NCI-H1105 (cell line): ENCODE results near the gene EPC1.
"Not testable (repeated sequence)": the region's sequence is repeated elsewhere in the genome, so short reads cannot be mapped to it uniquely, and the experiment has no call there.

ENCODE experiments used
- DNase-seq: peaks from one replicate; lab custom pipeline; 2025; lab: John Stamatoyannopoulos, UW

EPC1 gene

DNA sequence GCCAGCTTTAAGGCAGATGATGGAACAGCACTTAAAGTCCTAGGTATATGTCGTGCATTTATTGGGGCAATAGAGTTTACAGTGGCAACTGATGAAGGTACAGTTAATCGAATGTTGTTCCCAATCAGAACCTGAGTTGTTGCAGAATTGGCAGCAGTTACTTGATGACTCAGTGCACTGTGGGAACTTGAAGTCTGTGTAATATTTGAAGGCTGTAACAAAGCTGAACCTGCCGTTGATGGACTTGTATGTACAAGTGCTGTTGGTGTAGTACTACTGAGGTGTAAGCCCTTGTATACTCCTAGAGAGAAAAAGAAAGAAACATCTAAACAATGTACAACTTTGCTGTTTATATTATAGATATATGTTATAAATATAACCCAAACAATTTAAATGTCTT is 75.3 kb downstream of the EPC1 start:
- DNase-seq: no peak

DNA sequence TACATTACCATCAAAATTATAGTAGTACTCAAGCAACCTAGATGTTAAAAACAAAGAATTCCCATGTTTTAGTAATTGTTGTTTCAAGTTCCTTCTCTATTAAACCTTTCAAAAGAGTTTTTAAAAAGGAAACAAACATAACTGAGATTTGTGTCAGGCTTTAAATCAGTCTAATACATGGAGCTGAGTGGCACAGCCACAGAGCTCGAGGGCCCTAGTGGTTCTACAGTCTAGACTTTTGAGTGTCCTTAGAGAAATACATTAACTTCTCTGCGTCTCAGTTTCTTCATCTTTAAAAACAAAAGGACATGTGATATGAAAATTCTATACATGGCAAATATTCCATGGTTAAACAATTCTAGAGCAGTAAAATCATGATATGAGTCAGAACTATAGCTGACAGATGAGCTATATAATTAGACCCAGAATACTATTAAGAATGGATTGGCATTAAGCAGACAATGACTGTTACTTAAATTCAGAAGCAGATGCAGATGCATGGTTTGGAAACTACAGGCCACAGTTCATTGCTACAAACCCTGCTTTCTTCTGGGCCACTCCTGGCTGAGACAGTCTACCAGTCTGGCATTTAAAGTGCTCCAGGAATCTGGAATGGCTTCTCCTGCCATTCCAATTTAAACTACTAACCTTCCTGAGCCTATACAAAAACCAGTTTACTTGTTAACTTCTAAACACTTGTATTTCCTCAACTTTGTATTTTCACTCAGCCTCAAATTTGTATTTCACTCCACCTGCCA is 77.4 kb downstream of the EPC1 start:
- DNase-seq: no peak

DNA sequence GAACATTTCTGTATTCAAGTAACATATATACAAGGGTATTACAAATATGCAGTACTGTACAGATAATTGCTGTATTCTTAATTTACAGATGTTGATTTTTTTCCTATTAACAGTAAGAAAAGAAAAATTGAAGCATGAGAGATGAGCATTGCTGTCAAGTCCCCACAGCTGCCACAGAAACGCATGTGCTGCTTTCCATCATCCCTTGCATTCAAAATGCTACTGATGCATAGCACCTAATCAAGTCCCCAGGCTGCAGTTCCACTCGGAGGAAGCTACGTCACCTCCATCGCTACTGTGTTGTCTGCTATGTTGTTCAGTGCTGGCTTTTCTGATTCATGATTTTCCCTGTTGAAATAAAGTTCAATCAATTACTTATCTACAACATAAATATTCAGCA is 78.2 kb downstream of the EPC1 start:
- no peak for DNase-seq

DNA sequence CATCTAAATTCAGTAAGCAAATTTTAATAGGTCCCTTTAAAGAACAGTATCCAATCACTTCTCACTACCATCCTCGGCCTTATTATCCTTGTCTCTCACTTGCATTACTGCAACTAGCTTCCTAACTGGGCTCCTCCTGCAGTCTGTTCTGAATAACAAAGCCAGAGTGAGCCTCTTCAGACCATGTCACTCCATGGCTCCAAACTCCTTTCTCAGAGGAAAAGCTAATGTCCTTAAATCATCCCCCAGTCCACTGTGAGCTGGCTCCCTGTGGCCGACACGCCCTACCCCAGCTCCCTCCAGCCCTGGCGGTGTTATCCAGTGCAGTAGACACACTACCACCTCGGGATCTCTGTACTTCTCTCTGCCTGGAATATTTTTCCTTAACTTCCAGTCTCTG is 80.0 kb downstream of the EPC1 start:
- DNase-seq: no peak

- no peak for DNase-seq
Observed at GRCh38 chr10:32266566-32266965, 80.4 kb downstream of the EPC1 start.

GRCh38 chr10:32265756-32266155 is 81.2 kb downstream of the EPC1 start:
- no peak for DNase-seq

- no peak for DNase-seq
Observed at GRCh38 chr10:32263300-32263699, 83.7 kb downstream of the EPC1 start.

- no peak for DNase-seq
Observed at GRCh38 chr10:32259551-32259950, 87.4 kb downstream of the EPC1 start.

GRCh38 chr10:32256613-32257437 is 90.1 kb downstream of the EPC1 start:
- no peak for DNase-seq

- no peak for DNase-seq
Observed at GRCh38 chr10:32253821-32254220, 93.1 kb downstream of the EPC1 start.

DNA sequence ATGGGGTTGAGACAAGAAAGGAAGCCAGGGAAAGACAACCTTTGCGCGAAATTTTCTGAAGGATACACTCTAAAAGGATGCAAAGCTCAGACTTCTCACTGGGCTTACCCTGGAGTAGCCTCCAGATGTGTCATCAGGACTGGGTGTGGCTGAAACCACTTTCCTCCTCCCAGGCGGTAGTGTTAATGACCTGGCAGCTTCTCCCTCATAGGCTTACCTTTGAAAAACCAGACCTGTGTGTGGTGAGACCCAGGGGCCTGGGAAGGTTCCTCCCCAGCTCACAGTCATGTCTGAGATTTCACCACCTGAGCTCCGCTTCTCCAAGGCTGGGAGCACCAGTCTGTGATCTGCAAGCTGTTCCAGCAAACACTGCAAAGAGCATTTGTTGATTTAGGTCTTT is 93.7 kb downstream of the EPC1 start:
- DNase-seq: no peak

DNA sequence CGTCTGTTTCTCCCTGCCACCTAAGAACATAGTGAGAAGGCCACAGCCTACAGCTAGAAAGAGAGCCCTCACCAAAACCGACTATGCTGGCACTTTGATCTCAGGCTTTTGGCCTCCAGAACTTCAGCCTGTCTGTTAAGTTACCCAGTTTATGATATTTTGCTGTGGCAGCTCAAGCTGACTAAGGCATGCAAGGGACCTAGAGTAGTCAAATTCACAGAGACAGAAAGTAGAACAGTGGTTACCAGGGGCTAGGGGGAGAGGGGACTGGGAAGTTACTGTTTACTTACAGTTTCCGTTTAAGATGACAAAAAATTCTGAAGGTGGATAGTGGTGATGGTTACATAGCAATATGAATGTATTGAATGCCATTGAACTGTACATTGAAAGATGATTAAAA is 96.5 kb downstream of the EPC1 start:
- not testable (repeated sequence) for DNase-seq

DNA sequence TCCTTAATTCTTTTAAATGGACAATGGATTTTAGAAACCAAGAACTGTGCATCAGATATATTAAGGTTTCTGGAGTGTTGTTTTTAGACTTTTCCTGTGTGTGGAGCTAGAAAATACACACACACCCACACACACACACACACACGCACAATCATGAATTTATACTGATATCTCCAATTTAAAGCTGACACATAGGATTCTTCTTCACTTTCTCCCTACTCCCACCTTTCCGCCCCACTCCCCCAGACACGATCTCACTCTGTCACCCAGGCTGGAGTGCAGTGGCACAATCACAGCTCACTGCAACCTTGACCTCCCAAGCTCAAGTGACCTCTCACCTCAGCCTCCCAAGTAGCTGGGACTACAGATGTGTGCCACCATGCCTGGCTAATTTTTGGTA is 100.3 kb downstream of the EPC1 start:
- DNase-seq: no peak

DNA sequence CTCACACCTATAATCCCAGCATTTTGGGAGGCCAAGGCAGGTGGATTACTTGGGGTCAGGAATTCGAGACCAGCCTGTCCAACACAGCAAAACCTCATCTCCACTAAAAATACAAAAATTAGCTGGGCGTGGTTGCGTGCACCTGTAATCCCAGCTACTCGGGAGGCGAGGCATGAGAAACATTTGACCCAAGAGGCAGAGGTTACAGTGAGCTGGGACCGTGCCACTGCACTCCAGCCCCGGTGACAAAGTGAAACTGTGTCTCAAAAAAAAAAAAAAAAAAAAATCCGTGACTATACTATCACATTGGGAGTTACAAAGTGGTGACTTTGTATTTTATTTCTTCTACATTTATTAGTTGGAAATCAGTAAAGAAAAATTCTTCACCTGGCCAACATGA is 101.2 kb downstream of the EPC1 start:
- no peak for DNase-seq

- DNase-seq: no peak
Observed at GRCh38 chr10:32244421-32245207, 102.3 kb downstream of the EPC1 start.

DNA sequence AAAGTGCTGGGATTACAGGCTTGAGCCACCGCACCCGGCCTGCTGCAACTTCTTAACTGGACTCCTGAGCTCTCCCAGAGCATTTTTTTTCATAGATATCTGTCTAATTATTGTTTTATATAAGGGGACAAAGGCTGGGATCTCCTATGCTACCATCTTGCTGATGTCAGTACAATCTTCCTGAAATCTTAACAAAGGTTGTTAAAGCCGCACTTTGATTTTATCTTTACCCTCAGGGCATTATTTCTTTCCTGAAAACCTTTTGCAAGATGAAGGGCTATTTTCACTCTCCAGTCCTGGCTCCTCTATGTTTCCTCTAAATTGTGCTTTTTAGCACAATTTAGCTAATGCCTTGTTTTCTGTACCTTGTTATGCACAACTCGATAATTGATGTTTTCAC is 102.9 kb downstream of the EPC1 start:
- no peak for DNase-seq

GRCh38 chr10:32241946-32242345 is 105.0 kb downstream of the EPC1 start:
- no peak for DNase-seq

DNA sequence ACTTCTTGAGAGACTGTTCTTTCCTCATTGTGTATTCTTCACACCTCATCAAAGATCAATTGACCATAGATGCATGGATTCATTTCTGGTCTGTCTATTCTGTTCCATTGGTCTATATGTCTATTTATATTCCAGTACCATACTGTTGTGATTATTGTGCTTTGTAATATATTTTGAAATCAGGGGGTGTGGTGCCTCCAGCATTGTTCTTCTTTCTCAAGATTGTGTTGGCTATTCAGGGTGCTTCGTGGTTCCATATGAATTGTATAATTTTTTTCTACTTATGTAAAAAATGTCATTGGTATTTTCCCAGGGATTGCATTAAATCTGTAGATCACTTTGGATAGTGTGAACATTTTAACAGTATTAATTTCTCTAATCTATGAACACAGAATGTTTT is 106.5 kb downstream of the EPC1 start:
- no peak for DNase-seq

DNA sequence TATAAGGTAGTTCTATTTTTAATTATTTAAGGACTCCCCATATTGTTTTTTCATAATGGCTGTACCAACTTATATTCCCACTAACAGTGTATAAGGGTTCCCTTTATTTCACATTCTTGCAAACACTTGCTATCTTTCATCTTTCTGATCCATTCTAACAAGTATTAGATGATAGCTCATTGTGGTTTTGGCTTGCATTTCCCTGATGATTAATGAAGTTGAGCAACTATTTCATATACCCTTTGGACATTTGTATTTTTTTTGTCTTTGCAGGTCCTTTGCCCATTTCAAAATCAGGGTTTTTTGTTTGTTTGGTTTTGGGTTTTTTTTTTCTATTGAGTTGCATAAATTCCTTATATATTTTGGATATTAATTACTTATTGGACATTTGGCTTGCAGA is 107.2 kb downstream of the EPC1 start:
- no peak for DNase-seq

DNA sequence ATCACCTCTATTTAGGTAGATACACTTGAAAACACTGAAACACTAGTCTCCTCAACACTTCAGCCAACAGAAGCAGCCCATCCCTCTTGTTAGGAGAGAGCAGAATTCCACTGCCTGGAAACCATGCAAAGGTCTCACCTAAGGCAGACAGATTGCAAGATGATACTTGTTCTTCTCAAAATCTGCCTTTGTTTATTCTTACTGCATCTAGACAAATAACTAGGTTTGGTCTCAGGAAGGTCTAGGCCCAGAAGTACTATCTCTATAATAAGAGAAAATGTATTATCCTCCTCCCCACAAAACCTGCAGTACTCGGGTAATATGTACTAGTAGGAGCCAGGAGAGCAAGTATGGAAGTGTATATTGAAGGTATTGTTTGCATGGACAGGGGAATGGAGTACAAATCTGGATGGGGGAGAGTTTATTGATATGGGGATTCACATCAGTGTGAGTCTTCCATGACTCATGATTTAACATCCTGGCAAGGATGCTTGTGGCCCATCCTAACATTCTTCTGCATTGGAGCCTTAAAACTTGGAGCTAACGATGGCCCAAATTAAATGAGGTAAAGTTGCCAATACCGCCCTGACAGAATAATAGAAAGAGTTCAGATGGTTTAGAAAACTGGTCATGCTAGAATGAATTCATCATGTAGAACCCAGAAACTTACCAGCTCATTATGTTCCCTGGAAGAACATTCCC is 109.2 kb downstream of the EPC1 start:
- DNase-seq: no peak

DNA sequence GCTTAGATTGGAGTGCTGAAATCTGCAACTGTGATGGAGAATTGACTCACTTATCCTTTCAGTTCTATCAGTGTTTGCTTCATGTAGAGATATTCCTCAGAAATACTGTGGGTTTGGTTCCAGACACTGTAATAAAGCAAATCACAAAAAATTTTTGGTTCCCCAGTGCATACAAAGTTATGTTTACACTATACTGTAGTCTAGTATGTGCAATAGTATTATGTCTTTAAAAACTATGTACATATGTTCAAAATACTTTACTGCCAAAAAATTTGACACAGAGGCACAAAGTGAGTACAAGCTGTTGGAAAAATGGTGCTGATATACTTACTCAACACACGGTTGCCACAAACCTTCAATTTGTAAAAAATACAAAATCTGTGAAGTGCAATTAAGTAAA is 112.5 kb downstream of the EPC1 start:
- no peak for DNase-seq

DNA sequence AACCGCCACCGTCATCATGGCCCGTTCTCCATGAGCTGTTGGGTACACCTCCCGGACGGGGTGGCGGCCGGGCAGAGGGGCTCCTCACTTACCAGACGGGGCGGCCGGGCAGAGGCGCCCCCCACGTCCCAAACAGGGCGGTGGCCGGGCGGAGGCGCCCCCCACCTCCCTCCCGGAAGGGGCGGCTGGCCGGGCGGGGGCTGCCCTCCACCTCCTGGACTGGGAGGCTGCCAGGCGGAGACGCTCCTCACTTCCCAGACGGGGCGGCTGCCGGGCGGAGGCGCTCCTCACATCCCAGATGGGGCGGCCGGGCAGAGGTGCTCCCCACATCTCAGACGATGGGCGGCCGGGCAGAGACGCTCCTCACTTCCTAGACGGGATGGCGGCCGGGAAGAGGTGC is 113.6 kb downstream of the EPC1 start:
- DNase-seq: not testable (repeated sequence)
